Measurements from ENCODE around the gene TRMT112.
"Not testable (repeated sequence)": the region's sequence is repeated elsewhere in the genome, so short reads cannot be mapped to it uniquely, and the experiment has no call there.

Gene TRMT112

GRCh38 chr11:64314805-64315561, 2.4 kb downstream of the TRMT112 start:
- in situ Hi-C loops (cut with MboI; ENCODE audit: low sequenced_read_pairs) = no loop called here

- in situ Hi-C loops (cut with MboI; ENCODE audit: low sequenced_read_pairs) = no loop called here
Measured at GRCh38 chr11:64314146-64314804, 3.1 kb downstream of the TRMT112 start.

GRCh38 chr11:64313491-64314145, 3.7 kb downstream of the TRMT112 start:
- in situ Hi-C loops (cut with MboI; ENCODE audit: low sequenced_read_pairs) = no loop called here

GRCh38 chr11:64312947-64313346, 4.4 kb downstream of the TRMT112 start:
- in situ Hi-C loops (cut with MboI; ENCODE audit: low sequenced_read_pairs) = no loop called here

GRCh38 chr11:64307795-64308194, 9.6 kb downstream of the TRMT112 start:
- in situ Hi-C loops (cut with MboI; ENCODE audit: low sequenced_read_pairs) = not testable (repeated sequence)

- in situ Hi-C loops (cut with MboI; ENCODE audit: low sequenced_read_pairs) = no loop called here
Measured at GRCh38 chr11:64306876-64307622, 10.3 kb downstream of the TRMT112 start.

GRCh38 chr11:64306563-64306875, 10.8 kb downstream of the TRMT112 start:
- in situ Hi-C loops (cut with MboI; ENCODE audit: low sequenced_read_pairs) = no loop called here

- in situ Hi-C loops (cut with MboI; ENCODE audit: low sequenced_read_pairs) = no loop called here
Measured at GRCh38 chr11:64305691-64306562, 11.4 kb downstream of the TRMT112 start.

GRCh38 chr11:64305075-64305690, 12.2 kb downstream of the TRMT112 start, which contains the start of gene ESRRA:
ESRRA (plus strand) TSS chr11:64305524; CDS start chr11:64307180, 1,656 bp downstream.
- in situ Hi-C loops (cut with MboI; ENCODE audit: low sequenced_read_pairs) = no loop called here

GRCh38 chr11:64304316-64305072, 12.9 kb downstream of the TRMT112 start:
- in situ Hi-C loops (cut with MboI; ENCODE audit: low sequenced_read_pairs) = no loop called here

- in situ Hi-C loops (cut with MboI; ENCODE audit: low sequenced_read_pairs) = no loop called here
Measured at GRCh38 chr11:64304032-64304315, 13.4 kb downstream of the TRMT112 start.

- in situ Hi-C loops (cut with MboI; ENCODE audit: low sequenced_read_pairs) = no loop called here
Measured at GRCh38 chr11:64303109-64304031, 14.0 kb downstream of the TRMT112 start.

- in situ Hi-C loops (cut with MboI; ENCODE audit: low sequenced_read_pairs) = no loop called here
Measured at GRCh38 chr11:64299847-64300648, 17.3 kb downstream of the TRMT112 start, which contains the start of gene CATSPERZ. CATSPERZ (plus strand) TSS chr11:64300358; CDS start chr11:64300411, 53 bp downstream.

GRCh38 chr11:64298966-64299846, 18.2 kb downstream of the TRMT112 start:
- in situ Hi-C loops (cut with MboI; ENCODE audit: low sequenced_read_pairs) = no loop called here

GRCh38 chr11:64297699-64298358, 19.5 kb downstream of the TRMT112 start:
- in situ Hi-C loops (cut with MboI; ENCODE audit: low sequenced_read_pairs) = no loop called here

Measured in HL-60/S4 treated with retinoic acid at 250 ng/mL for 4 days and 3 days (cell line).